ENCODE measurements around the gene CHMP6. TPM values are rescaled to one million over a fixed set of nuclear protein-coding genes. Genes with fewer than 3 reads are reported as not detected.
A peak's percentile ranks its signal among the peaks of the same experiment; 100 is the strongest.

The CHMP6 gene
- total RNA-seq, 2 experiments from 2014 or later = 17.1 to 17.3 TPM

GRCh38 chr17:80995131-80995530, 3.5 kb downstream of the CHMP6 start:
- POLR2A ChIA-PET = no interaction called here
- intact Hi-C loops (cut with micrococcal nuclease) = no loop called here
- peaks cover 20% of the 10 kb centered on the region for H3K36me3 Mint-ChIP-seq
- CTCF ChIA-PET = no interaction called here
- no peaks in the 10 kb centered on the region for H3K27me3 Mint-ChIP-seq
- H3K27ac Mint-ChIP-seq = no peak overlapping the region
- H3K4me3 Mint-ChIP-seq = no peak overlapping the region
- no peaks in the 10 kb centered on the region for H3K9me3 Mint-ChIP-seq
- no peak for DNase-seq
- H3K4me1 Mint-ChIP-seq (ENCODE audit: low read depth) = peaks cover 15% of the 10 kb centered on the region

GRCh38 chr17:80996422-80997305, 5.0 kb downstream of the CHMP6 start:
- intact Hi-C loops (cut with micrococcal nuclease) = no loop called here
- H3K4me3 Mint-ChIP-seq = no peak overlapping the region

GRCh38 chr17:80997424-80998117, 5.9 kb downstream of the CHMP6 start:
- Mint-ChIP-seq H3K27ac (no peak overlapping the region), H3K9me3 (no peaks in the 10 kb centered on the region), H3K27me3 (peaks cover 2% of the 10 kb centered on the region), H3K4me1 (ENCODE audit: low read depth) (peaks cover 12% of the 10 kb centered on the region), H3K36me3 (peaks cover 20% of the 10 kb centered on the region), H3K4me3 (no peak overlapping the region)
- ChIA-PET POLR2A (no interaction called here), CTCF (no interaction called here)
- no peak for DNase-seq
- intact Hi-C loops (cut with micrococcal nuclease) = no loop called here

More at GRCh38 chr17:80996422-80997305, 5.0 kb downstream of the CHMP6 start:
- no peak for DNase-seq
- Mint-ChIP-seq H3K9me3 (no peaks in the 10 kb centered on the region), H3K27me3 (peaks cover 2% of the 10 kb centered on the region), H3K36me3 (peaks cover 20% of the 10 kb centered on the region), H3K4me1 (ENCODE audit: low read depth) (peaks cover 12% of the 10 kb centered on the region), H3K27ac (no peak overlapping the region)
- ChIA-PET POLR2A (no interaction called here), CTCF (no interaction called here)

- H3K27me3 Mint-ChIP-seq = peaks cover 7% of the 10 kb centered on the region
- H3K4me1 Mint-ChIP-seq (ENCODE audit: low read depth) = peaks cover 6% of the 10 kb centered on the region
- no peak for DNase-seq
- CTCF ChIA-PET = no interaction called here
- peaks cover 20% of the 10 kb centered on the region for H3K36me3 Mint-ChIP-seq
- H3K27ac Mint-ChIP-seq = no peak overlapping the region
- POLR2A ChIA-PET = no interaction called here
- intact Hi-C loops (cut with micrococcal nuclease) = no loop called here
- no peaks in the 10 kb centered on the region for H3K9me3 Mint-ChIP-seq
- no peak overlapping the region for H3K4me3 Mint-ChIP-seq
Measured at GRCh38 chr17:80998118-80998747, 6.6 kb downstream of the CHMP6 start.

GRCh38 chr17:80998748-80999535, 7.3 kb downstream of the CHMP6 start:
- Mint-ChIP-seq H3K4me3 (no peak overlapping the region), H3K9me3 (no peaks in the 10 kb centered on the region), H3K27me3 (peaks cover 12% of the 10 kb centered on the region), H3K27ac (no peak overlapping the region), H3K36me3 (peaks cover 20% of the 10 kb centered on the region), H3K4me1 (ENCODE audit: low read depth) (peaks cover 5% of the 10 kb centered on the region)
- CTCF ChIA-PET = no interaction called here
- intact Hi-C loops (cut with micrococcal nuclease) = no loop called here
- no peak for DNase-seq
- POLR2A ChIA-PET = no interaction called here

GRCh38 chr17:80999536-81000333, 8.1 kb downstream of the CHMP6 start:
- H3K4me3 Mint-ChIP-seq = no peak overlapping the region
- no peak for DNase-seq
- H3K27me3 Mint-ChIP-seq = peaks cover 16% of the 10 kb centered on the region
- ChIA-PET CTCF (no interaction called here), POLR2A (no interaction called here)
- H3K27ac Mint-ChIP-seq = no peak overlapping the region
- H3K9me3 Mint-ChIP-seq = no peaks in the 10 kb centered on the region
- peaks cover 20% of the 10 kb centered on the region for H3K36me3 Mint-ChIP-seq
- intact Hi-C loops (cut with micrococcal nuclease) = no loop called here
- peaks cover 9% of the 10 kb centered on the region for H3K4me1 Mint-ChIP-seq (ENCODE audit: low read depth)

GRCh38 chr17:81000334-81000630, 8.6 kb downstream of the CHMP6 start:
- H3K9me3 Mint-ChIP-seq = no peaks in the 10 kb centered on the region
- H3K4me3 Mint-ChIP-seq = no peak overlapping the region
- POLR2A ChIA-PET = no interaction called here
- peaks cover 11% of the 10 kb centered on the region for H3K4me1 Mint-ChIP-seq (ENCODE audit: low read depth)
- no peak overlapping the region for H3K27ac Mint-ChIP-seq
- intact Hi-C loops (cut with micrococcal nuclease) = no loop called here
- H3K36me3 Mint-ChIP-seq = peaks cover 19% of the 10 kb centered on the region
- DNase-seq = no peak
- peaks cover 17% of the 10 kb centered on the region for H3K27me3 Mint-ChIP-seq
- CTCF ChIA-PET = interaction anchor here (1.4 kb wide), 1 partner anchor 23 kb away, joined by 3 read pairs; no protein-coding TSS in a partner anchor

- CTCF ChIA-PET = interaction anchor here (1.4 kb wide), 1 partner anchor 23 kb away, joined by 3 read pairs; no protein-coding TSS in a partner anchor
- H3K27ac Mint-ChIP-seq = no peak overlapping the region
- peaks cover 11% of the 10 kb centered on the region for H3K4me1 Mint-ChIP-seq (ENCODE audit: low read depth)
- H3K4me3 Mint-ChIP-seq = no peak overlapping the region
- intact Hi-C loops (cut with micrococcal nuclease) = no loop called here
- no peak for DNase-seq
- peaks cover 17% of the 10 kb centered on the region for H3K27me3 Mint-ChIP-seq
- peaks cover 14% of the 10 kb centered on the region for H3K36me3 Mint-ChIP-seq
- H3K9me3 Mint-ChIP-seq = no peaks in the 10 kb centered on the region
- POLR2A ChIA-PET = no interaction called here
Measured at GRCh38 chr17:81000631-81001357, 9.2 kb downstream of the CHMP6 start.

- no peak overlapping the region for H3K27ac Mint-ChIP-seq
- POLR2A ChIA-PET = no interaction called here
- CTCF ChIA-PET = no interaction called here
- peaks cover 12% of the 10 kb centered on the region for H3K36me3 Mint-ChIP-seq
- peaks cover 11% of the 10 kb centered on the region for H3K4me1 Mint-ChIP-seq (ENCODE audit: low read depth)
- intact Hi-C loops (cut with micrococcal nuclease) = no loop called here
- H3K27me3 Mint-ChIP-seq = peaks cover 23% of the 10 kb centered on the region
- no peaks in the 10 kb centered on the region for H3K9me3 Mint-ChIP-seq
- DNase-seq = no peak
- H3K4me3 Mint-ChIP-seq = no peak overlapping the region
Measured at GRCh38 chr17:81002013-81002384, 10.4 kb downstream of the CHMP6 start.

GRCh38 chr17:81002409-81003361, 11.0 kb downstream of the CHMP6 start:
- H3K4me1 Mint-ChIP-seq (ENCODE audit: low read depth) = peaks cover 11% of the 10 kb centered on the region
- H3K27me3 Mint-ChIP-seq = peaks cover 24% of the 10 kb centered on the region
- H3K9me3 Mint-ChIP-seq = no peaks in the 10 kb centered on the region
- intact Hi-C loops (cut with micrococcal nuclease) = no loop called here
- ChIA-PET POLR2A (no interaction called here), CTCF (no interaction called here)
- peaks cover 8% of the 10 kb centered on the region for H3K36me3 Mint-ChIP-seq
- no peak overlapping the region for H3K4me3 Mint-ChIP-seq
- no peak overlapping the region for H3K27ac Mint-ChIP-seq
- peak; percentile 22 for DNase-seq
